Trophoblast cell (in vitro differentiated cells and primary cell): ENCODE results near the gene HDAC7.

Experiments used
- DNase-seq, 2 donors: peaks; one replicate each; pipeline ENCODE4 v3.0.0-alpha.2; 2016
- H2AFZ ChIP-seq: 2 replicates; pipeline ENCODE4 v1.6.1; 2013; ENCODE audit warnings: low read length, moderate library complexity, mild to moderate bottlenecking; ENCODE audit not compliant: insufficient read depth, poor library complexity
- H2AK5ac ChIP-seq: 2 replicates; pipeline ENCODE4 v1.6.1; 2013; ENCODE audit warnings: mild to moderate bottlenecking, low read length
- H2BK120ac ChIP-seq: 2 replicates; pipeline ENCODE4 v1.6.1; 2013; ENCODE audit warnings: low read length, mild to moderate bottlenecking, moderate library complexity; ENCODE audit not compliant: insufficient read depth, poor library complexity
- H2BK12ac ChIP-seq: 2 replicates; pipeline ENCODE4 v1.6.1; 2013; ENCODE audit warnings: mild to moderate bottlenecking, low read length, moderate library complexity
- H2BK5ac ChIP-seq: 2 replicates; pipeline ENCODE4 v1.6.1; 2013; ENCODE audit warnings: low read length, low read depth, moderate library complexity, mild to moderate bottlenecking; ENCODE audit not compliant: poor library complexity
- H3K14ac ChIP-seq: 2 replicates; pipeline ENCODE4 v1.6.1; 2013; ENCODE audit warnings: mild to moderate bottlenecking, low read length
- H3K18ac ChIP-seq: 2 replicates; pipeline ENCODE4 v1.6.1; 2013; ENCODE audit warnings: mild to moderate bottlenecking, low read length
- H3K23ac ChIP-seq: 2 replicates; pipeline ENCODE4 v1.6.1; 2013; ENCODE audit warnings: low read length
- H3K27ac ChIP-seq: 2 replicates; pipeline ENCODE4 v1.5.1; 2013; ENCODE audit warnings: low read depth, mild to moderate bottlenecking, inconsistent platforms, low read length, moderate library complexity
- H3K27me3 ChIP-seq: 2 replicates; pipeline ENCODE4 v1.6.1; 2013; ENCODE audit warnings: inconsistent platforms, mild to moderate bottlenecking, low read length, moderate library complexity; ENCODE audit not compliant: insufficient read depth
- H3K36me3 ChIP-seq, 2 experiments: 1 replicate in 1 of 2; 2 replicates in 1 of 2; pipeline ENCODE4 v1.6.1; 2013; ENCODE audit warnings: low read length in 2 of 2, mild to moderate bottlenecking in 2 of 2, moderate library complexity in 1 of 2; ENCODE audit not compliant: insufficient read depth in 2 of 2, control insufficient read depth in 1 of 2
- H3K4ac ChIP-seq: 2 replicates; pipeline ENCODE4 v1.6.1; 2013; ENCODE audit warnings: low read depth, mild to moderate bottlenecking, low read length, moderate library complexity
- H3K4me1 ChIP-seq, 2 experiments: 1 replicate in 1 of 2; 2 replicates in 1 of 2; pipeline ENCODE4 v1.6.1; 2013; ENCODE audit warnings: low read length in 2 of 2, mild to moderate bottlenecking in 2 of 2, moderate library complexity in 1 of 2; ENCODE audit not compliant: insufficient read depth in 2 of 2, control insufficient read depth in 1 of 2
- H3K4me2 ChIP-seq: 2 replicates; pipeline ENCODE4 v1.6.1; 2013; ENCODE audit warnings: inconsistent platforms, mild to moderate bottlenecking, low read length, moderate library complexity
- H3K4me3 ChIP-seq: 2 replicates; pipeline ENCODE4 v1.5.1; 2013; ENCODE audit warnings: mild to moderate bottlenecking, low read depth, low read length, inconsistent platforms
- H3K79me1 ChIP-seq: one replicate; pipeline ENCODE4 v1.6.1; 2013; ENCODE audit warnings: low read length
- H3K79me2 ChIP-seq: 2 replicates; pipeline ENCODE4 v1.6.1; 2013; ENCODE audit warnings: low read length, mild to moderate bottlenecking; ENCODE audit not compliant: control insufficient read depth, insufficient read depth, poor library complexity
- H3K9ac ChIP-seq: 2 replicates; pipeline ENCODE4 v1.6.1; 2013; ENCODE audit warnings: mild to moderate bottlenecking, low read length
- H3K9me3 ChIP-seq: 2 replicates; pipeline ENCODE4 v1.6.1; 2013; ENCODE audit warnings: low read depth, mild to moderate bottlenecking, control low read depth, inconsistent platforms, low read length; ENCODE audit not compliant: insufficient read depth
- H4K12ac ChIP-seq: 2 replicates; pipeline ENCODE4 v1.6.1; 2013; ENCODE audit warnings: low read depth, mild to moderate bottlenecking, low read length, moderate library complexity
- H4K8ac ChIP-seq: 2 replicates; pipeline ENCODE4 v1.6.1; 2013; ENCODE audit warnings: low read depth, mild to moderate bottlenecking, low read length, moderate library complexity
- H4K91ac ChIP-seq: one replicate; pipeline ENCODE4 v1.6.1; 2013; ENCODE audit warnings: low read depth, mild to moderate bottlenecking, low read length, moderate library complexity
- WGBS: extraction: QIAGEN DNeasy Blood & Tissue Kit; methylation state at CpG from one replicate; pipeline ENCODE4 v1.1.7; 2013; ENCODE audit warnings: missing lambda C conversion rate; ENCODE audit not compliant: insufficient read length, insufficient coverage; ENCODE audit errors: extremely low coverage; 5-methylcytosine and 5-hydroxymethylcytosine counted together

The HDAC7 gene

DNA sequence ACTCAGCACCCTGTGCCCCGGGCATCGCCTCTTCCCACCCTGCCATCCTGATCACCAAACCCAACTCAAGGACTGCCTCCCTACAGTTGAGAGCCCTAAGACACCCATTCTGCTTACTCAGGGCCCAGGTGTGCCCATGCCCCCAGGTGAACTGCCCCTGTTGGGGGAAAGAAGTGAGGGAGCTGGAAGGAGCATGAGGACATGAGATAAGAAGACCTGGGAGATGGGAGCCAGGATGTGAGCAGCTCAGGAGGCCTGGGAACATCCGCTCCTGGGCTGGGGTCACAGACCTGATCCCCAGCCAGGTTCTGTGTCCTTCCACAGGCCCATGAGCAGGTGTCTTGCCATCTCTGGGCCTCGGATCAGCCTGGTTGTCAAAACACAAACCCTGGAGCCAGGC lies 67.6 kb downstream of the HDAC7 start:
- Histone ChIP-seq H3K4ac (no peak overlapping the region), H2AFZ (no peak overlapping the region), H3K14ac (no peak overlapping the region), H3K27me3 (no peaks in the 10 kb centered on the region), H3K27ac (no peak overlapping the region), H3K18ac (no peak overlapping the region), H3K9ac (no peak overlapping the region), H2BK12ac (no peak overlapping the region), H3K36me3 (no peaks in the 10 kb centered on the region), H4K8ac (no peak overlapping the region), H2AK5ac (no peak overlapping the region), H3K4me2 (no peak overlapping the region), H4K91ac (no peak overlapping the region), H3K9me3 (peaks cover 1% of the 10 kb centered on the region), H3K79me1 (peaks cover 6% of the 10 kb centered on the region), H2BK120ac (no peak overlapping the region), H2BK5ac (no peak overlapping the region), H3K79me2 (no peaks in the 10 kb centered on the region), H3K23ac (no peak overlapping the region), H4K12ac (no peak overlapping the region), H3K4me1 (peaks cover 26 to 32% of the 10 kb centered on the region in 2 experiments), H3K4me3 (no peak overlapping the region)
- DNase-seq, result no peak
- no CpG with 5 or more reads among the region's 4 CpGs for WGBS

DNA sequence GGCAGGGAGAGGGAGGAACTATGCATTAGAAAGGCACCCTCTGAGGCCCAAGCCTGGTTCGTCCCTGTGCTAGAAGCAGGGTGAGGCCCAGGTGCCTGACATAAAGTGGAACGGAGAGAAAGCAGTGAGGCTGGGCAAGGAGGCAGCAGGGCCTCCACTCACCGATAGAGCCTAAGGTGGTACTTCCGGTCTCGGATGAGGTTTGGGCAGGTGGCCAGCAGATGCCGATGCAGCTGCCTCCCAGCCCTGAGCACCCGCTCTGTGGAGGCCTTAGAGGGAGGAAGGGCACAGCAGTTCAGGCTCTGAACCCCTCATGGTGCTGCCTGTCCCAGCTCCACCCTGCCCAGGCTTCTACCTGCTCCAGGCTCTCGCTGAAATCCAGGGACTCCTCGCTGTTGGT lies 68.1 kb downstream of the HDAC7 start:
- Histone ChIP-seq H3K27ac (no peak overlapping the region), H2BK120ac (no peak overlapping the region), H3K4me2 (no peak overlapping the region), H3K14ac (no peak overlapping the region), H3K9me3 (peaks cover 1% of the 10 kb centered on the region), H2BK5ac (no peak overlapping the region), H3K18ac (no peak overlapping the region), H3K9ac (no peak overlapping the region), H4K12ac (no peak overlapping the region), H3K4me3 (no peak overlapping the region), H2BK12ac (no peak overlapping the region), H2AK5ac (no peak overlapping the region), H3K36me3 (no peaks in the 10 kb centered on the region), H3K4ac (no peak overlapping the region), H3K23ac (no peak overlapping the region), H3K79me2 (no peaks in the 10 kb centered on the region), H4K8ac (no peak overlapping the region), H4K91ac (no peak overlapping the region), H2AFZ (no peak overlapping the region), H3K4me1 (peaks cover 26 to 32% of the 10 kb centered on the region in 2 experiments), H3K79me1 (peaks cover 6% of the 10 kb centered on the region), H3K27me3 (no peaks in the 10 kb centered on the region)
- WGBS, result no CpG with 5 or more reads among the region's 9 CpGs
- no peak for DNase-seq

GRCh38 chr12:47750916-47751470 lies 68.7 kb downstream of the HDAC7 start:
- Histone ChIP-seq H4K91ac (no peak overlapping the region), H3K4ac (no peak overlapping the region), H2AFZ (no peak overlapping the region), H2BK12ac (no peak overlapping the region), H4K8ac (no peak overlapping the region), H3K36me3 (no peaks in the 10 kb centered on the region), H3K23ac (no peak overlapping the region), H3K9me3 (peaks cover 1% of the 10 kb centered on the region), H3K4me1 (peaks cover 21 to 27% of the 10 kb centered on the region in 2 experiments), H3K14ac (no peak overlapping the region), H3K79me1 (peaks cover 6% of the 10 kb centered on the region), H2AK5ac (no peak overlapping the region), H3K18ac (no peak overlapping the region), H3K9ac (no peak overlapping the region), H3K27ac (no peak overlapping the region), H2BK120ac (no peak overlapping the region), H3K4me3 (no peak overlapping the region), H2BK5ac (no peak overlapping the region), H3K27me3 (no peaks in the 10 kb centered on the region), H3K4me2 (no peak overlapping the region), H4K12ac (no peak overlapping the region), H3K79me2 (no peaks in the 10 kb centered on the region)
- no CpG with 5 or more reads among the region's 19 CpGs for WGBS
- no peak for DNase-seq

DNA sequence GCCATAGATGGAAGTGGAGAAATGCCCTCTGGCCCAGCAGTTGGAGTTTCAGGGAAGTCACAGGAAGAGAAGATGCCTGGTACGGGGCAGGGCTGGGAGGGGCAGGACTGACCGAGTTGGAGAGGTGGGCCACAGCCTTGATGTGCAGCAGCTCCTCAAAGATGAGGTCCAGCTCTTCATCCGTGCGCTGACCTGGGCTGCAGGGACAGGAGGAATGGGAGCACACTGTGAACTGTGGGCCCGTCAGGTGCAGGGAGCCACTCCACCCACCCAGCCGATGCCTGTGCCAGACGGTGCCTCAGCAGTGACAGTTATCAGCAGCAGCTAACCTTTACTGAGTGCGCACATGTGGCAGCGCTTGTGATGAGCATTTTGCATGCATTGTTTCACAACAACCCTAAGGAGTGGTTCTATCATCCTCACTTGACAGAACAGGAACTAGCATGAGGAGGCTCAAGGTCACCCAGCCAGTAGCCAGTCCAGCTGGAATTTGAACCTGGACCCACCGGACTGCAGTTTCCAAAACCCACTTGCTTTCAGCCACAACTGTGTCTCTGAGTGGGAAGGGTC lies 69.4 kb downstream of the HDAC7 start:
- no peak overlapping the region for H3K18ac ChIP-seq
- no peak overlapping the region for H3K14ac ChIP-seq
- no peaks in the 10 kb centered on the region for H3K36me3 ChIP-seq
- H3K79me1 ChIP-seq, result peaks cover 6% of the 10 kb centered on the region
- H3K4me2 ChIP-seq, result no peak overlapping the region
- no peak for DNase-seq
- H4K12ac ChIP-seq, result no peak overlapping the region
- no peak overlapping the region for H3K4me3 ChIP-seq
- no peak overlapping the region for H4K91ac ChIP-seq
- H3K4me1 ChIP-seq, result peaks cover 16 to 20% of the 10 kb centered on the region in 2 experiments
- H2BK120ac ChIP-seq, result no peak overlapping the region
- no peak overlapping the region for H3K27ac ChIP-seq
- no peak overlapping the region for H3K4ac ChIP-seq
- H3K9ac ChIP-seq, result no peak overlapping the region
- H3K23ac ChIP-seq, result no peak overlapping the region
- no CpG with 5 or more reads among the region's 10 CpGs for WGBS
- H3K79me2 ChIP-seq, result no peaks in the 10 kb centered on the region
- H3K9me3 ChIP-seq, result peaks cover 1% of the 10 kb centered on the region
- H2AFZ ChIP-seq, result no peak overlapping the region
- no peak overlapping the region for H2BK5ac ChIP-seq
- no peak overlapping the region for H4K8ac ChIP-seq
- no peak overlapping the region for H2AK5ac ChIP-seq
- no peaks in the 10 kb centered on the region for H3K27me3 ChIP-seq
- no peak overlapping the region for H2BK12ac ChIP-seq
